HG03139 (cell line): ENCODE results near the gene CISD1.
"Not testable (repeated sequence)": the region's sequence is repeated elsewhere in the genome, so short reads cannot be mapped to it uniquely, and the experiment has no call there.

Source experiments
- ATAC-seq: cut with Tn5 transposase; IDR thresholded peaks from one replicate; pipeline ENCODE4 v1.9.1; 2021; ENCODE audit not compliant: unreplicated experiment

CISD1 gene

DNA sequence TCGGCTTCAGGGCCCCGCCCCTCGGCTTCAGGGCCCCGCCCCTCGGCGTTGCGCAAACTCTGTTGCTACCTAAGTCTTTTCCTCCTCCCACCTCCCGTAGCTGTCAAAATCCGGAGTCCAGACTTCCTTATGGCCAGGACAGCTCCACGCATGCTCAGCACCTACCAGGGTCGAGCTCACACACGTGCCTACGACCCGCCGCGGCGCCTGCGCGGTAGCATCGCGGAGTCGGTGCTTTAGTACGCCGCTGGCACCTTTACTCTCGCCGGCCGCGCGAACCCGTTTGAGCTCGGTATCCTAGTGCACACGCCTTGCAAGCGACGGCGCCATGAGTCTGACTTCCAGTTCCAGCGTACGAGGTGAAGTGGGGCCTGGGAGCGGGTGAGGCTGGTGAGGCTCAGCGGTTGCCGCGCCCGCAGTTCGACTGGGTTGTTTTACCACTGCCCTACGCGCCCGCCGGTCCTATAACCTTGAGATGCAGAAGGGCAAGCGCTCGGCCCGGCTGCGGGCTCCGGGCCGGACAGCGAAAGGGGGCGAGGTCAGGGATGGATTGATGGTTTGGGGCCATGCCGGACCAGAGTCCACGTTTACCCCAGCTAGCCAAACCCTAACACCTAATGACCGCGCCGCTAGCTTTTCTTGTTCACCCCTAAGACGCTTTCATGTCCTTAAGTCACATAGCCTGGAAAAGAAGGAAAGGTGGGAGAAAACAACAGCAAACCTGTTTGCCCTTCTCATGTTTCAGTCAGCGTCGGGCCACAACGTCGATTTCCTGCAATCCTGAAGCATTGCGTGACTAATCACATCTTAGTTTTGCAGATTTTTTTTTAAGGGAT lies at the start of gene CISD1:
CISD1 (plus strand) TSS at position 217 of the 836 bp plus-strand sequence; CDS start at position 329, 112 bp downstream.
- ATAC-seq = peak; percentile 61

DNA sequence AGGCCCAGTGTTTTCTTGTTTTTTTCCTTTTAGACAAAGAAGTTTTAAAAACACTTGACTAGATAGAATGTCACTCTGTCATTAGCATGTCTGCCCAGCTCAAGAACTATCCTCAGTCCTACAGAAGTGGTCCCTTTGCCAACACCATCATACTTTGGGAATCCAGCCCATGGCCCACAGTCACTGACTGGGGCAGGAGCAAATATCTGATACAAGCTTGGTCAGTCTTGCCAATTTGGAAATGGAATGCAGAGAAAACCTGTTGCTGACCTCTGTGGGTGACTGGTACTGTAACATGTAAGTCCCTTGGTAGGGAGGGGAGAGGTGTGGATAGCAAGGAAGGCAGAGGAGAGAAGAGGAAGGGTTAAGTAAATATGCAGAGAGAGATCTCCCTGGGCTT lies 49.1 kb upstream of the CISD1 start:
- no peak for ATAC-seq

DNA sequence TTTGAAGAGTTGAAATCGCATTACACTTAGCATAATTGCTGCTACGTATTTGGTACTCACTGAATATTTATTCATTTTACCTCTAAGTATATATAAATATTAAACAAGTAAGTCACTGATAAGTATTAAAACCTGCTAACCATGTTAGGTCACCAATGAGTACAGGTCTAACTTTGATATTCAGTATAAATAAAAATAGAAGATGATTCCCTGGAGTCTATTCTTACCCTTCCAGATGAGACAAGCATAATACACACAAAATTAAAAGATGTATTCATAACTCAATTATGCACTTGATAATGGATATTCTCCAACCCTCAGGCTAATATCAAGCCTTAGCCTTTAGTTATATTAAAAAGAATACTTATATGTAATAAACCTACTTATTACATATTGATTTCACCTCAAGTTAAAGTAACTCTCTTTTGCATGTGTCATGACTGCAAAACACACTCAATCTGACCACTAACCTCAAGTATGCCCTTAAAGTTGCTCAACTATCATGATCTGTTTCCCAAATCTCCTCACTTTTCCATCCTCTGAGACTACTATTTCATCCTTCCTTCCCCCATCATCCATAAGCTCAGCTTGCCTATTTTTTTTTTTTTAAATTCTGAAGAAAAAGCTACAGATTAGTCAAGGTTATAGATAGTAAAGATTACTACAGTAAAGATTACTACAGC lies 48.1 kb upstream of the CISD1 start:
- no peak for ATAC-seq

DNA sequence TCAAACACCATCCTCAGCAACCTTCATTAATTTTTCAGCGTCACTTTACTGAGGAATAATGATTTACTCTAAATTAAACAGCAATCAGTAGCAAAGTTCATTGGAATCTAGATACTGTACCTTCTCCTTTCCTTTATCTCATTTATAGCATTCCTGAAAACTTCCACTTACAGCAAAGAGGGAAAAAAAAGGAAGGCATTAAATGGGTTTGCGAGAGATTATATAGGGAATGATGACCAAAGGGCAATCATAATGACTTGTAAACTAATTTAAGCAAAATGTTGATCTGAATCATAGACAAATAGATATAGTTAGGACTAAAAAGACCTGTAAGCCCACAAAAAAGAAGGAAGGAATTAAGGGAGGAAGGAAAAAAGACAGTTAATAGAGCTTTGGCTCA lies 43.3 kb upstream of the CISD1 start:
- no peak for ATAC-seq

DNA sequence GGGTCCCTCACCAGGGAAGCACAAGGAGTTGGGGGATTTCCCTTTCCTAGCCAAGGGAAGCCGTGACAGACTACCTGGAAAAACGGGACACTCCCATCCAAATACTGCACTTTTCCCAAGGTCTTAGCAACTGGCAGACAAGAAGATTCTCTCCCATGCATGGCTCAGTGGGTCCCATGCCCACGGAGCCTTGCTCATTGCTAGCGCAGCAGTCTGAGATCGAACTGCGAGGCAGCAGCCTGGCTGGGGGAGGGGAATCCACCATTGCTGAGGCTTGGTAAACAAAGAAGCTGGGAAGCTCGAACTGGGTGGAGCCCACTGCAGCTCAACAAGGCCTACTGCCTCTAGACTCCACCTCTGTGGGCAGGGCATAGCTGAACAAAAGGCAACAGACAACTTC lies 39.1 kb upstream of the CISD1 start:
- not testable (repeated sequence) for ATAC-seq

DNA sequence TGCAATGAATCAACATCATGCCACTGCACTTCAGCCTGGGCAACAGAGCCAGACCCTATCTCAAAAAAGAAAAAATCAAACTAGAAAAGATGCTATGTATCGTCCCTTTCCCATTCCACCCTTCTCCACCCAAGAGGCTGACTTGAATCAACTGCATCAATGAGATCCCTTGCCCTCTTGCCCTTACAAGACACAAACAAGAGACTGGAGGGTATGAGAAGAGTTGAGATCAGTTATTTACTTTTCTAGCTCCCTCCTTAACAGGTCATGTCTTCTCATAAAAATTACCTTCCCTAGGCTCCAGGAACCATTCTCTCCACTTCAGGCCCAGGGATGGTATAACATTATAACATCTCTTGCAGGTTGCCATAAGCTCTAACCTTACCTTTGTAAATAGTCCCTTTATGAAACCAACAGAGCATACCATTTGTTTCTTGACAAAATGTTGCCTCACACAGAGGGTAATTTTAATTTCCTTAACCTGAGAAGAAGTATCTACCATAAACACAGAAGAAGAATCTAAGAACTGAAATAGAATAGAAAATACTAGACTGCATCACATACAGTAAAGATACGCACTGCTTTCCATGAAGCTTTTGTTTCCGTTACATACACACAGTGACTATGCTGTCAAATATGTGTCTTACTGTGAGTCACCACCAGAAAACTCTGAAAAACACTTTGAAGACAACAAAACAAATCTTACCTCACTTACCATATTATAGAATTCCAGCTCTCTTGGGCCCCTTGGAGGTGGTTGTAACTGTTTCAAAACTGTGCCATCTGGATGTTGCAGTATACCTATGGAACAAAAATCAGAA lies 31.7 kb upstream of the CISD1 start:
- ATAC-seq = no peak

DNA sequence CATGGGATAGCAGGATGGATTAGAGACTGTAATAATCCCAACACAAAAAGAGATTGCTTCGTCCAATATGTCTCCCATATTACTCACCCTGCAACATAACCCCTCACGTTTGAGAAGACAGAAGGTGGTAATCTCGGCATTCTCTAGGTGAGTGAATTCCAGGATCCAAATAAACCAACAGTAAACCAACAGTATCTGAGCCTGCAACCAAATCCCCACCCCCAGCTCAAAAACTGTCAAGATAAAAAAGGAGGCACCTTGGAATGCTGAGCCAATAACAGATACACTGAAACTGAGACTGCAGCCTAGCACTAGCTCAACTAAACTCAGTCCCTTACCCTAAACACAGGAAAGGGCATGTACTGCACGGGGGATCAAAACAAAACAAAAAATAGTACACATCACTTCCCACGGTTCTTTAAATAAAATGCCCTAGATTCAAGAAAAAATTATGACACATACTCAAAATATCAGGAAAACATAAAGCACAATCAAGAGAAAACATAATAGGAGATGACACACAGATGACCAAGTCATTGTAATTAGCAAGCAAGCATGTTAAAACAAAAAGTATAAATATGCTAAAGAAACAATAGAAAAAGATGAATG lies 29.3 kb upstream of the CISD1 start:
- no peak for ATAC-seq

DNA sequence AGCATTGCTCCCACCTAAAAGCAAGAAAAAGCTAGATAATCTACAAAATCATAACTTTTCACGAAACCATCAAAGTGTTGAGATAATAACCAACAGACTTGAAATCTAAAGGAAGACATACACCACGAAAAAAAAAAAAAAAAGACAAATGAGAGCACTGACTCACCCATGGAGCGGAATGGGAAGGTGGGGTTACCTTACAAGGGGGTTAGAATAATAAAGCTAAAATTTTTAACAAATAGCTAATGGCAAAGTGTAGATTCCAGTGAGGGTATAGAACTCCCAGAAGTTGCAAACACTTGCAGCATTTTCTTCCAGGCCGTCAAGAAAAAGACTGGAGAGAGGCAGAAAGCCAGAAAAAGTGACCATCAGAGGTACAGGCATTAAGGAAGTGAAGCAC lies 28.4 kb upstream of the CISD1 start:
- no peak for ATAC-seq

DNA sequence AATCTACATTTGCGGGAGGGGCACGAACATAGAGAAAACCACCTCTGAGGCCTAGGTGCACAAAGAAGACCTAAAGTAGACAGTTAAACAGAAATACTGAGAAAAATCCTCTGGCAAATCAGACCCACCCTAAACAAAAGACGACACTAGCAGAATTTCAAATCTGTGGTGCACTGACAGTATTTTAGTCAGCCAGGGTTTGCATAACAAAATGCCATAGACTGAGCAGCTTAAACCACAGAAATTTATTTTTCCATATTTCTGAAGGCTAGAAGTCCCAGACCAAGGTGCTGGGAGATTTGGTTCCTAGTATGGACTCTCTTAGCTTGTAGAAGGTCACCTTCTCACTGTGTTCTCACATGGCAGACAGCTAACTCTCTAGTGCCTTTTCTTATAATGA lies 27.6 kb upstream of the CISD1 start:
- ATAC-seq = no peak

DNA sequence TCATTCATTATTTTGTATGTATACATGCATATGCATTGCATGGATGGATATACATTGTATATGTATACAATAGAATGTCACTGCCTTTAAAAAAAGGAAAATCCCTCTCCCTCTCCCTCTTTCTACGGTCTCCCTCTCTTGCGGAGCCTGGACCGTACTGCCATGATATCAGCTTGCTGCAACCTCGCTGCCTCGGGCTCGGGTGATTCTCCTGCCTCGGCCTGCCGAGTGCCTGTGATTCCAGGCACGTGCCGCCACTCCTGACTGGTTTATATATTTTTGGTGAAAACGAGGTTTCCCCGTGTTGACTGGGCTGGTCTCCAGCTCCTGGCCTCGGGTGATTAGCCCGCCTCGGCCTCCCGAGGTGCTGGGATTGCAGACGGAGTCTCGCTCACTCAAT lies 25.7 kb upstream of the CISD1 start:
- no peak for ATAC-seq

DNA sequence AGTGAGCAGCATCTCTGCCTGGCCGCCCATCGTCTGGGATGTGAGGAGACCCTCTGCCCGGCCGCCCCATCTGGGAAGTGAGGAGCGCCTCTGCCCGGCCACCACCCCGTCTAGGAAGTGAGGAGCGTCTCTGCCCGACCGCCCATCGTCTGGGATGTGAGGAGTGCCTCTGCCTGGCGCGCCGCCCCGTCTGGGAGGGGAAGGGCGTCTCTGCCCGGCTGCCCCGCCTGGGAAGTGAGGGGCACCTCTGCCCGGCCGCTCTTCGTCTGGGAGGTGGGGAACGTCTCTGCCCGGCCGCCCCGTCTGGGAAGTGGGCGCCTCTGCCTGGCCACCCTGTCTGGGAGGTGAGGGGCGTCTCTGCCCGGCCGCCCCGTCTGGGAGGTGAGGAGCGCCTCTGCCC lies 25.2 kb upstream of the CISD1 start:
- ATAC-seq = not testable (repeated sequence)

DNA sequence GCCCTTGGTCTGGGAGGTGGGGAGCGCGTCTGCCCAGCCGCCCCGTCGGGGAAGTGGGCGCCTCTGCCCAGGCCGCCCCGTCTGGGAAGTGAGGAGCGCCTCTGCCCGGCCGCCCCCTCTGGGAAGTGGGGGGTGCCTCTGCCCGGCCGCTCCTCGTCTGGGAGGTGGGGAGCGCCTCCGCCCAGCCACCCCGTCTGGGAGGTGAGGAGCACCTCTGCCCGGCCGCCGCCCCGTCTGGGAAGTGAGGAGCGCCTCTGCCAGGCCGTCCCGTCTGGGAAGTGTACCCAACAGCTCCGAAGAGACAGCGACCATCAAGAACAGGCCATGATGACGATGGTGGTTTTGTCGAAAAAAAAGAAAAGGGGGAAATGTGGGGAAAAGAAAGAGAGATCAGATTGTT lies 24.7 kb upstream of the CISD1 start:
- ATAC-seq = not testable (repeated sequence)

DNA sequence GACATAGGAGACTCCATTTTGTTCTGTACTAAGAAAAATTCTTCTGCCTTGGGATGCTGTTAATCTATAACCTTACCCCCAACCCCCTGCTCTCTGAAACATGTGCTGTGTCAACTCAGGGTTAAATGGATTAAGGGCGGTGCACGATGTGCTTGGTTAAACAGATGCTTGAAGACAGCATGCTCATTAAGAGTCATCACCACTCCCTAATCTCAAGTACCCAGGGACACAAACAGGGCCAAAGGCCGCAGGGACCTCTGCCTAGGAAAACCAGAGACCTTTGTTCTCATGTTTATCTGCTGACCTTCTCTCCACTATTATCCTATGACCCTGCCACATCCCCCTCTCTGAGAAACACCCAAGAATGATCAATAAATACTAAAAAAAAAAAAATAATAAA lies 24.3 kb upstream of the CISD1 start:
- ATAC-seq = not testable (repeated sequence)

DNA sequence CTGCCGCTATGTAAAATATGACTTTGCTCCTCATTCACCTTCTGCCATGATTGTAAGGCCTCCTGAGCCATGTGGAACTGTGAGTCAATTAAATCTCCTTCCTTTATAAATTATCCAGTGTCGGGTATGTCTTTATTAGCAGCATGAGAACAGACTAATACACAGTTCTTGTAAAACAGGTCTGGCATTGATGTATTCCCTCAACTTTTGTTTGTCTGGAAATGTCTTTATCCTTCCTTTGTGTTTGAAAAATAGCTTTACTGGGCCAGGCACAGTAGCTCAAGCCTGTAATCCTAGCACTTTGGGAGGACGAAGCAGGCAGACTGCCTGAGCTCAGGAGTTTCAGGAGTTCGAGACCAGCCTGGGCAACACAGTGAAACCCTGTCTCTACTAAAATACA lies 15.8 kb upstream of the CISD1 start:
- no peak for ATAC-seq

DNA sequence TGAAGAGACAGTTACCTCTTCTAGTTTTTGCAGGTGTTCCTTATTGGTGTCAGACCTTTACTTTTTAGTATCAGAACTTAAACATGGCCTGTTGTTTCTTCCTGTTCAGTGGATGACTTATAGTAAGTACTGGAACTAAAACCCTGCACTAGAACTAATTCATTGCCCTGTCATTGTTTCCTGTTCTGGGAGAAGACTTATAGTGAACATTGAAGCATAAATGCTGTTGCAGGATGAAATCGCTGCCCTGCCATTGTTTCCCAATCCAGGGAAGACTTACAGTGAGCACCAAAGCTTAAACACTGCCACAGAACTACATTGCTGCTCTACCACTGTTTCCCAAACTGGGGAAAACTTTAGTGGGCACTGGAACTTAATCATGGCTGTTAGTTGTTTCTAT lies 14.3 kb upstream of the CISD1 start:
- ATAC-seq = no peak

DNA sequence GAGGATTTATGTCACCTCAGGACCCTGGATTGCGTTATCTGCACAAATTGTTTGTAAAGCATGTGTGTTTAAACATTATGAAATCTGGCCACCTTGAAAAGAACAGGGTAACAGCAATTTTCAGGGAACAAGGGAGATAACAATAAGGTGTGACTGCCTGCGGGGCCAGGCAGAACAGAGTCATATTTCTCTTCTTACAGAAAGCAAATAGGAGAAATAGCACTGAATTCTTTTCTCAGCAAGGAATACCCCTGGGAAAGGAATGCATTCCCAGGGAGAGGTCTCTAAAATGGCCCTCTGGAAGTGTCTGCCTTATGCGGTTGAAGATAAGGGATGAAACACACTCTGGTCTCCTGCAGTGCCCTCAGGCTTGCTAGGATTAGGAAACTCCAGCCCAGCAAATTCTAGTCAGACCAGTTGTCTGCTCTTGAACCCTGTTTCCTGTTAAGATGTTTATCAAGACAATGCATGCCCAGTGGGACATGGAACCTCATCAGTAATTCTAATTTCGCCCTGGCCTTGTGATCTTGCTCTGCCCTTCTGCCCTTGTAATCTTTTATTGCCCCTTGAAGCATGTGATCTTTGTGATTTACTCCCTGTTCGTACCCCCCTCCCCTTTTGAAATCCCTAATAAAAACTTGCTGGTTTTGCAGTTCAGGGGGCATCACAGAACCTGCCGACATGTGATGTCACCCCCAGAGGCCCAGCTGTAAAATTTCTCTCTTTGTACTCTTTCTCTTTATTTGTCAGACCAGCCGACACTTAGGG lies 12.8 kb upstream of the CISD1 start:
- ATAC-seq = not testable (repeated sequence)

DNA sequence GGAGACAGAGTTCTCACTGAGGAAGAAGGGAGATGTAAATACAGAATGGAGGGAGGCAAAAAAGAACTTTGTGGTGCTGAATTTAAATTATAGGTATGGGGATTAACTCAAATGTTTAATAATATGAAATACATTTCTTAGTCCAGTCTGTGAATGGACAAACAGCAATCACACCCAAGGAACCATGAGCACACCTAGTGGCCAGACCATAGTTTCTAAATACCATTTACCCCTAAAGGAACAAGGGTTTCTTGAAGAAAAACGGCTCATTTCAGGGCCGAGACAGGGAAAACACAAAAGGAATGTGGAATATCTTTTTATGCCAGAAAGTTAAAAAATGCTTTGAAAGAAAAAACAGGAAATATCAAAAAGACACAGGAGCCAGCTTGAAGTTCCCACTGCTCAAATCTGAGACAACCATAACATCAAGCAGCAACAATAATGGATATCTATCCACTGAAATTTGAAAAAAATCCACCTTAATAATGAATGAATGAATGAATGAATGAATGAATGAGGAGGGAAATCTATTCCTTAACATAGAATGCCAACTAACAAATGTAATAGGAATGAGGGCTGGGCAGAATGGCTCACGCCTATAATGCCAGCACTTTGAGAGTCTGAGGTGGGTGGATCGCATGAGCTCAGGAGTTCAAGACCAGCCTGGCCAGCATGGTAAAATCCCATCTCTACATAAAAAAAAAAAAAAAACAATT lies 9.8 kb upstream of the CISD1 start:
- no peak for ATAC-seq

DNA sequence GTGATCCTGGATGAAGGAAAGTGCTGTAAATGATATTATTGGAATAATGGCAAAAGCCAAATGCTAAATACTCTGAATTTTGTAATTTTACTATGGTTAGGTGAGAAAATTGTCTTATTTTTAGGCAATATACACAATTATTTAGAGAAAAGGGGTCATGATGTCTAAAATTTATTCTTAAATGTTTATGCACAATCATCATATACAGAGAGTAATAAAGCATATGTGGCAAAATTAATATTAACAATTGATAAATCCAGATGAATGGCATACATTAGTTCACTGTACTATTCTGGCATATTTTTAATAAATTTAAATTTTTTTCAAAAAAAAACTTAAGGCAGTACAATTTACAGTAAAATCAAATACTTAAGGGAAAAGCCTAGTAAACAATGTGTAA lies 8.6 kb upstream of the CISD1 start:
- no peak for ATAC-seq

DNA sequence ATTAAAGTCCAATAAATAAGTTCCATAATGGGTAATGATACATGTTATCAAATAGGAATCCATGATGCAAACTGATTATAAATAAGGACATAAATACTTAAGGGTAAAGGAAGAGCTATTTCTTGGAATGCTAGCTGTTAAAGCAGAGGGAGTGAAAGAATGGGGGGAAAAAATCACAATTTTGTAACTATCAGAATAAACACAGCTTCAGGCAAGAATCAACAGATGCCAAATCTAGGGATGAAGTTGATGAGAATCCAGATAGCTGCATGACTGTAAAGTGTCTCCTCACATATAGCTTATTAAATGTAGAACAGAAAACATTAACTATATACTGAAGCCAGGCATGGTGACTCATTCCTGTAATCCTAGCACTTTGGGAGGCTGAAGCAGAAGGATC lies 6.2 kb upstream of the CISD1 start:
- no peak for ATAC-seq

DNA sequence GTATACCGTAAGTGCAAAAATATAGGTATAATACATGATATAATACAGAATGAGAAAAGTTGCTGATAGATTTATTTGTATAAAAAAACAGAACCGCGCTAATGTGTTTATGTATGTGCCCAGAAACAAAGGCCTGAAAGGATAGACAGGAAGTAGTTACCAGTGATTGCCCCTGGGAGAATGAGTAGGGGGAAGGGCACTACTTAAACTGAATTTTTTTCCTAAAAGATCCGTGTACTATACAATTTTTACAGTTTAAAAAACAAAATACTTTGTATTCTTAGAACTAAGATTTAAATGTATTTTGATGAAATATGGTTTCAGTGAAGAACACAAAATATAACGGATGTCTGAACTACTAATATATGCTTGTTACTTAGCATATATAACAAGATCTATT lies 4.2 kb upstream of the CISD1 start:
- ATAC-seq = no peak
